WERI-Rb-1 (cell line): ENCODE measurements around the gene NXF1.
A peak's percentile ranks its signal among the peaks of the same experiment; 100 is the strongest.

Source experiments
- DNase-seq: peaks from one replicate; pipeline ENCODE4 v3.0.0-alpha.2; 2020
- H3K27ac ChIP-seq: fragments of 250-450 bp; sonication (Bioruptor Pico); 2 replicates; pipeline ENCODE4 v1.5.1; 2020; ENCODE audit warnings: mild to moderate bottlenecking, moderate library complexity
- H3K27me3 ChIP-seq: fragments of 250-450 bp; sonication (Bioruptor Pico); 2 replicates; pipeline ENCODE4 v1.5.1; 2021; ENCODE audit warnings: mild to moderate bottlenecking, low read depth, moderate library complexity; ENCODE audit not compliant: insufficient read depth, severe bottlenecking
- H3K36me3 ChIP-seq: fragments of 250-450 bp; sonication (Bioruptor Pico); 2 replicates; pipeline ENCODE4 v1.5.1; 2020; ENCODE audit warnings: mild to moderate bottlenecking, moderate library complexity
- H3K4me3 ChIP-seq: 2 replicates; pipeline ENCODE4 v1.5.1; 2011; ENCODE audit warnings: low read depth, mild to moderate bottlenecking, control low read depth, low read length
- H3K9me3 ChIP-seq: fragments of 250-450 bp; sonication (Bioruptor Pico); 2 replicates; pipeline ENCODE4 v1.5.1; 2021; ENCODE audit warnings: mild to moderate bottlenecking, moderate library complexity; ENCODE audit not compliant: severe bottlenecking
- CTCF ChIP-seq: IDR thresholded peaks from 2 replicates; pipeline ENCODE4 v1.5.1; 2011; ENCODE audit warnings: low read depth, mild to moderate bottlenecking, control low read depth, inconsistent platforms, low read length

NXF1 gene

GRCh38 chr11:62816557-62816956 lies 11.3 kb upstream of the NXF1 start:
- no peak overlapping the region for H3K27ac ChIP-seq
- DNase-seq = no peak
- H3K36me3 ChIP-seq = peaks cover 31% of the 10 kb centered on the region
- no peaks in the 10 kb centered on the region for H3K27me3 ChIP-seq
- no peak for TF ChIP-seq CTCF
- no peak overlapping the region for H3K4me3 ChIP-seq
- no peaks in the 10 kb centered on the region for H3K9me3 ChIP-seq

GRCh38 chr11:62811659-62812058 lies 6.4 kb upstream of the NXF1 start:
- peak; percentile 18 for DNase-seq
- Histone ChIP-seq H3K4me3 (no peak overlapping the region), H3K27ac (no peak overlapping the region), H3K36me3 (peaks cover 14% of the 10 kb centered on the region), H3K27me3 (no peaks in the 10 kb centered on the region), H3K9me3 (no peaks in the 10 kb centered on the region)
- TF ChIP-seq CTCF = no peak

GRCh38 chr11:62810748-62811147 lies 5.5 kb upstream of the NXF1 start:
- H3K27ac ChIP-seq = no peak overlapping the region
- TF ChIP-seq CTCF = no peak
- peaks cover 11% of the 10 kb centered on the region for H3K36me3 ChIP-seq

GRCh38 chr11:62806611-62807121 lies 1.4 kb upstream of the NXF1 start:
- Histone ChIP-seq H3K36me3 (peaks cover 27% of the 10 kb centered on the region), H3K27me3 (no peaks in the 10 kb centered on the region), H3K9me3 (no peaks in the 10 kb centered on the region), H3K27ac (peak overlapping the region; percentile 82), H3K4me3 (no peak overlapping the region)
- DNase-seq = no peak
- no peak for TF ChIP-seq CTCF

More at GRCh38 chr11:62810748-62811147, 5.5 kb upstream of the NXF1 start:
- H3K27me3 ChIP-seq = no peaks in the 10 kb centered on the region
- no peak for DNase-seq
- no peak overlapping the region for H3K4me3 ChIP-seq
- no peaks in the 10 kb centered on the region for H3K9me3 ChIP-seq

GRCh38 chr11:62805961-62806441 lies 761 bp upstream of the NXF1 start:
- peaks cover 34% of the 10 kb centered on the region for H3K36me3 ChIP-seq
- TF ChIP-seq CTCF = no peak
- H3K27me3 ChIP-seq = no peaks in the 10 kb centered on the region
- peak overlapping the region; percentile 82 for H3K27ac ChIP-seq
- no peaks in the 10 kb centered on the region for H3K9me3 ChIP-seq
- peak; percentile 27 for DNase-seq
- peak overlapping the region; percentile 75 for H3K4me3 ChIP-seq

GRCh38 chr11:62804310-62805075 lies 747 bp downstream of the NXF1 start:
- peaks cover 47% of the 10 kb centered on the region for H3K36me3 ChIP-seq

More at GRCh38 chr11:62804310-62805075, 747 bp downstream of the NXF1 start:
- Histone ChIP-seq H3K27ac (peak overlapping the region; percentile 54), H3K27me3 (no peaks in the 10 kb centered on the region), H3K4me3 (peak overlapping the region; percentile 75), H3K9me3 (no peaks in the 10 kb centered on the region)
- TF ChIP-seq CTCF = no peak
- no peak for DNase-seq
